Activated CD4-positive, CD25-positive, alpha-beta regulatory T cell treated with anti-CD3 and anti-CD28 coated beads, Interleukin-2, amount 50 U/mL, for 72 hours (primary cell): ENCODE measurements around the gene ICAM2.
A peak's percentile ranks its signal among the peaks of the same experiment; 100 is the strongest.

Experiments used
- DNase-seq: peaks from one replicate; pipeline ENCODE4 v3.0.0; 2021

Gene ICAM2

DNA sequence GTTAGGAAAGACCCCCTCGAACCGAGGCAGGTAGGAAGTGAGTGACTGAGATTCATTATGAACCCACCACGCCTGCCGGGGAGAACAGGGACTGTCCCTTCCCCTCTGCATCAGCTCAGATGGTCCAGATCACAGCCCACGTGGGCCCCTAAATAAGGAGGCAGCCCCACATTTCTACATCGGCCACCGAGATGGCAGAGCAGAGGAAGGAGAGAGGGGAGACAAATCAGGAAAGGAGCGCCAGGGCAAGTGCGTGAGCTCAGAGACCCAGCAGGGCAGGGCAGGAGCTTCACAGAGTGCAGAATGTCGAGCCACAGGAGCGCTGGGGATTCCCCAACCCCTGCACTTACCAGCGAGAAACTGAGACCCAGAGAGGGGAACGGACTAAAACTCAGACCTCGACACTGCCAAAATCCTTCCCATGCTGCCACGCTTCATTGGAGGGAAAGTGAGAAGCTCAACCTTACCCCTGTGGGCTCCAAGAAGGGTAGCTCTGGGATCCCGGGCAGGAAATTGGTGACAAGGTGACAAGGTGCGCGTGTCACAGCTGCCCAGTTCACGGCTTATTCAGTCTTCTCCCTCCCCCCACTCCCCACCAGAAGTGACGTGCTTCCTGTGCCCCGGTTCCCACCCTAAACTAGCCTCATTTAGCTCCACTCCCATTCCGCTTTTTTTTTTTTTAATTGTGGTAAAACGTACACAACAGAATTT, at the start of gene ICAM2:
ICAM2 (minus strand) TSS at position 578 of the 711 bp plus-strand sequence. CDS start 13,942 bp downstream, outside the sequence.
- DNase-seq = peak; percentile 74

DNA sequence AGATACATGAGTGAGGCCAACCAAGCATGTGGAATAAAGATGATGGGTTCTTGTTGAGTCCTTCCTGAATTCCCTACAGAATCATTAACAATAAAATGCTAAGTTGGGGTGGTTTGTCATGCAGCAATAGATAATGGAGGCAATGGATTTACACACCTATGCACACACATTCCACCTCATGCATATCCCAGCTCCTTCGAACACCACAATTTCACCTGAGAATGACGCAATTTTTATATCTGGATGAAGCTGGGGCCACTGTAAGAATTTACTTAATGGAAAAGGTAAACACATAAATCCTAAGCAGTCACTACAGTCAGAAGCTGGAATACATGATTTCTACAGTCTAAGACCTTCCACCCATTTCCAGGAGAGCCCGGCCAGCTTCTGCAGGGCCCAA, 49.8 kb upstream of the ICAM2 start:
- no peak for DNase-seq

DNA sequence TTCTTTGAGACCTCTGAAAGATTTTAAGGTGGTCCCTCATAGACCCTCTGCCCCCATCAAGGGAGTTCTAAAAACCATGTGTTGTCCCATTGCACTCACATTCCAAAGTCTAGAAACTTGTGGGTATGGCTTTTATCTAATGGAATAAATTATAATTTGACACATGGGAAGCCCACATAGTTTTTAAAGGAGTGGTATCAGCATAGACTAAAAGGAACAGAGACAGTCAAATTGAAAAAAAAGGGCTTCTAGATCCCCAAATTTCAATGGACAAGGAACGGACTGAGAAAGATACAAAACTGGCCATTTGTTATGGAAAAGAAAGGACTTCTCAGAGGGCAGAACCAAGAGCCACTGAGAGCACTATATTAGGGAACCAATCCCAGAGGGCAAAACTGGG, 48.7 kb upstream of the ICAM2 start:
- DNase-seq = no peak

DNA sequence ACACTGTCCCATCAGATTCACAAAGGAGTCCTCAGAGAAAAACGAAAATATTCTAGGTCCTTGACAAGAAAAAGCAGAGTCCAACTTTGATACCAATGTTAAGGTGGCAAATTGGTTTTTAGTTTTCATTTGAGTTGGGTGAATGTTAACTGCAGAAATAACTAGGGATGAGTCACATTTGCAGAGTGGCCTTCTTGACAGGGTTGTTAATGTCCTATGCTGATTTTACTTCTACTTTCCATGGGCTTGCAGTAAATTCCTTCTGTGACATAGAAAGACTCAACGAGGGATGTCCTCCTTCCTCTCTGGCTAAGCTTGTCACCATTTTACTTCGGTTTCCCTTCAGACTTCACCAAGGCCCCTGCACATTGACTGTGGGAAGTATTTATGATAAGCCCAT, 47.2 kb upstream of the ICAM2 start:
- no peak for DNase-seq

DNA sequence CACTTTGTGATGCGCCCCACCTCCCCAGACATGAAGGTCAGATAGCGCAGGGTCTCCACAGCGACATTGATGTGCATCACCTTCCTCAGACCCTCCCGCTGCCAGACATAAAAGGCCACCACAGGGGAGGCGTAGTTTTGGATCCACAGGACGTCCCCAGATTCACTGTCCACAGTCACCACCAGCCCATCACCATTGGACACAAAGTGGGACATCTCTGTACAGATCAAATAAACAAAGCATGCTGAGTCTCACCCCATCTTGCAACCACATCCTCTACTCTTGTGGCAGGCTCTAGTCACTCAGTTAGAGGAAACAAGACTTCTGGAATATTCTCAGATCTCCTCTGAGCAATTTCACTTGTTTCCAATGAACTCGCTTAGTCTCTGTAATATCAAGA, 46.3 kb upstream of the ICAM2 start:
- DNase-seq = no peak

DNA sequence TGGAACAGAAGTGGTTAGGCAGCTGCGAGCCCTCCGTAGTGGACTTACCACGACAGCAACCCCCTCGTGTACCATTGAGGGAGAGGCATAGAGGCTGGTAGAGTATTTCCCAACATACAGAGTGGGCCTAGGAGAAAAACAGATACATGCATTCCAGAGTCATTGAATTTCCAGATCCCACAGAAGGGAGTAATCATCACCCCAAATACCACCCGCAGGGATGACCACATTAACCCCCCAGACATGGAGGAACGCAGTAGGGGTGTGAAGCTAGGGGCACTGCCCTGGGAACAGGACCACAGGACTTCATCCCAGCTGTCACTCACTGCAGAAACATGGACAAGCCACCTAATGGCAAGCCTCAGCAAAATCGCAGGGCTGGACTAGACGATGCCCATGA, 44.7 kb upstream of the ICAM2 start:
- no peak for DNase-seq

DNA sequence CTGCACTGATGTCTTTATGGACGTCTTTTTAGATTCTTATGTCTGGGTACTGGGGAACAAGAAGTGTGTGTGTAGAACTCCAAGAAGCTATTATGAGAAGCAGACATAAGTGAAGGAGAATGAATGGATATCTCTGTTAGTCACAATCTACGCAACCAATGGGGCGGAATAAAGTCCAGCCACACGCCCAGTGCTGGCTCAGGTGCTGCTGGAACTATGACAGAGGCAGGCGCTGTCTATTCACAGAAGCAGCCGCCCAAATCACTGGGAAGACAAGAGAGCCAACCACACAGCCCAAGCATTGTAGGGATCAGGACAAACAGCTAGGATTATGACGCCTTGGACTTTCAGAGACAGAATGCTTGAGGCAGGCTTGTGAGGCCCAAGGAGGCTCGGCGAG, 43.9 kb upstream of the ICAM2 start:
- DNase-seq = no peak

DNA sequence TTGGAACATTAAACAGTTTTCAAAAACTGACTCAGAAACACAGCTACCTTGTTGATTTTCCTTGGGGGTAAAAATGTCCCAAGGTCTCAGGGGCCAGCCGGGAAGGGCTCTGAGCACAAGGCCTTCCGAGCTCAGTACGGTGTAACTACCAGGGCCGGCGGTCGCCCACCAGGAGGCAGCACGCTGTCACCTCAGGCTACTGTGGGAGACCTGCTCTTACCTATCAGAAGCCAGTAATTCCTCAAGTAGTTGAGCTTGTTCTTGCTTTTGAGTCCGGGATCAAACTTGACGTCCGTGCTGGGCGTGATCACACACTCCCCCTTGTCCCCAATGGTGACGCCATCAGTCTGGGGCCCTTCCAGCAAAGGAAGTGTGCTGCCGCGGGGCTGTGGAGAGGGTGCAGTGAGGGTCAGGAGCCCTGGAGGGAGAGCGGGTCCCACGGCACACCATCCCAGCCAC, 43.4 kb upstream of the ICAM2 start:
- DNase-seq = no peak

DNA sequence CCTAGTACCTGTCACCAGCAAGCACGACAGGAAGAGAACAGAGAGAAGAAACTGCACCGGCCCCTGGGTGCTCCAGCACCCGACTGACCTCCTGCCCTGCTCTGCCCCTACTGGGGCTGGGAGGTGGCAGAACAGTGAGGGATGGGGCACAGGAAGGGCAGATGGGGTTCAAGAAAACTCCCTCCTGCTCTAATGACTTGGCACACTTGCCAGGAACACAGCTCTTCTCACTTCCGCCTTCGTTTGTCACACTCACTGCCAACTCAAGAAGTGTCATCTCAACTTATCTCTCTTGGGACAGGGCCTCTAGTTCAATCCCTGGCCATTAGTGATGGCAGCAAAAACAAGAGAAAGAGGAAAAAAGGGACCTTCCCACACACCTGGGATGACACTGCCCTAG, 42.7 kb upstream of the ICAM2 start:
- no peak for DNase-seq

DNA sequence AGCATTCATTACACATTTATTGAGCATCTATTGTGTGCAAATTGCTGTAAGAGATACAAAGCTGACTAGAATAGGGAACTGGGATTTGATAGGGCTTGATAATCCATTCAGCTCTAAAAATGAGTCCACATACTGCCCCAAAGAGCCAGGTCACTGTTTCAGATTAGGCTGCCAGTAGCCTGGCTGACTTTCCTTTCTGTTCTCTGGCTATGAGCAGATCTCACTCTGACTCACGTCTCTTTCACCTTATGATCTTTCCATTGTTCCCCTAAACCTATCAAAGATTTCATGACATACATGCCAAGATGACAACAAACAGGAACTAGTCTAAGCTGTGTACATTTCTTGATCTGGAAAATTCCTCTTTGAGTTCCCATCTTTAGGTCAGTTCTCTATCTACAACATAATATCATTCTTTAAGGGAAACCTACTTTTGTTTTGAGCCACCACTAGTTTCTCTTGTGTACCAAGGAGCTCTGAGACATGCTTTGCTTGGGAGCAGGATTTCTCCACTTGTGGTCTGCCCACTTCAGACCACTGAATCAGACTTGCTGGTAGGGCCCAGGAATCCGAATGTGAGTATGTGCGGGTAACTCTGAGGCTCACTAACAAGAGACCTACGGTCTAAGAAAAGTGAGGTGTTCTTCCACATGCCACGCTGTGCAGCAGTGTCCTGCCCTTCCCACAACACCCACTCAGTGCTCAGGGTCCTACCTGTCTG, 40.9 kb upstream of the ICAM2 start:
- no peak for DNase-seq

DNA sequence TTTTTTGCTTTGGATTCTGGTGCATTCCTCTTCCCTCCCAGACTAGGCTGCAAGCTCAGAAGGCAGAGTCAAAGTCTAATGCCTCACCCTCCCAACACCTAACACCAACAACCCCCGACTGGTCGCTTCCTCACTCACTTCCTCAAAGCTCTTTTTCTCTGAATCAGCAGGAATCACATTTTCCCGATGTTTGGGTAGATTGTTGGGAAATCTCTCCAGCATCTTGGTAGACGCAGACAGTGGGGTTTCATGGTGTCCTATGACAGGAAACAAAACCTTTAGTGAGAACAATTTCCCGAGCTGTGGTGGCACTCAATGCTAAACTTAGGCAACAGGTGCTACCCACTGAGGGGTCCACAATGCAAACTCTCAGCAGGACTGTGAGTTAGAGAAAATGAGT, 39.9 kb upstream of the ICAM2 start:
- no peak for DNase-seq

DNA sequence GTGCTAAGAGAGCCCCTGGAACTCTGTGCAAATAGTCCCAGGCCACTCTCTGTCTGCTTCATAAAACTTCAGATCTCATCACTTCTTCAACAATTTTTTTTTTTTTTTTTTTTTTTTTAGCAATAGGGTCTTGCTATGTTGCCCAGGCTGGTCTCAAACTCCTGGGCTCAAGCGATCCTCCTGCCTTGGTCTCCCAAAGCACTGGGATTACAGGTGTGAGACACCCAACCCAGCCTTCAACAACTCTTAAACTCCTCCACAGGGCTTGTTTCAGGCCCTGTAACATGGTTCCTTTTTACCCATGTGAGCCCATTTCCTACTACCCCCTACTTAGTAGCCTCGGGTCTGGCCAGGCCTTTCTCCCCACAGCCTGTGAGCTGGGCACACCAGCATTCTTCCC, 39.3 kb upstream of the ICAM2 start:
- no peak for DNase-seq

DNA sequence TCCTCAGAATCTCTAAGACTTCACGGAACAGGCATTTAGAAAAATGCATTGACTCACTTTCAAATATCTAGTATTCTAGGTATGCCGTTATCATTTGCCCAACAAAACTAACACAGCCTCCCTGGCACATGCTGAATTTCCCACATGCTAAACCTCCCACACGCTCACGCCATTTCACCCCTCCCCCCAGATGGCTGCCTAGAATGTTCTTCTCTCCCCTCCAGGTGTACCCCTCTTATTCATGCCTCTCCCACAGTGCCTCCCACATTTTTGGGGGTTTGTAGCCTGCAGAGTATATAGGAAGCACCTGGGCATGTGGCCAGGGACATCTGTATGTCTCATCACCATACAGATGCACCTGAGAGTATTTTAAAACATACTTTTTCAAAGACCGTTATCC, 38.2 kb upstream of the ICAM2 start:
- DNase-seq = no peak

DNA sequence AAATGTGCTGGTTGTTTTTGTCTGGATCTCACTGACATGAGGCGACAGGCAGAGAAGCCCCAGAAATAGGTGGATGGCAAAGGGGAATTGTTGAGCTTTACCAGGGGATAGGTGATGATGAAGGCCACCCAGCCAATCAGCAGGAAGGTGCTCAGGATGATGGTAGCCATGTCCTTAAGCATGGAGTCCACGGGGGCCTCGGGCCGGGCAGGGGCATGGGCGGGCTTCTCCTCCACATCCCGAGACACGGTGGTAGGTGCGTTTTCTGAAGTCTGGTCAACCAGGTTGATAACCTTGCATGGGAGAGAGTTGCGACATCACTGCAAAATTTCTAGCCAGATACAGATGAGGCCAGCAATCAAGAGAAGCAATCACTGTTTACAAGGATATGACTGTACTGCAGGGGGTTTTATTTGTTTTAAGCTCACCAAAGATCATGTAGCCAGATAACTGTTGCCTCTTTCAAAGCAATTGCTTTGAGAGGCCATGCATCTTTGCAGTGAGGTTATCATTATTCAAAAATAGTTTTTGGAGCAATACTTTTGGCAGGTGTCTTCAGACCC, 37.3 kb upstream of the ICAM2 start:
- no peak for DNase-seq

DNA sequence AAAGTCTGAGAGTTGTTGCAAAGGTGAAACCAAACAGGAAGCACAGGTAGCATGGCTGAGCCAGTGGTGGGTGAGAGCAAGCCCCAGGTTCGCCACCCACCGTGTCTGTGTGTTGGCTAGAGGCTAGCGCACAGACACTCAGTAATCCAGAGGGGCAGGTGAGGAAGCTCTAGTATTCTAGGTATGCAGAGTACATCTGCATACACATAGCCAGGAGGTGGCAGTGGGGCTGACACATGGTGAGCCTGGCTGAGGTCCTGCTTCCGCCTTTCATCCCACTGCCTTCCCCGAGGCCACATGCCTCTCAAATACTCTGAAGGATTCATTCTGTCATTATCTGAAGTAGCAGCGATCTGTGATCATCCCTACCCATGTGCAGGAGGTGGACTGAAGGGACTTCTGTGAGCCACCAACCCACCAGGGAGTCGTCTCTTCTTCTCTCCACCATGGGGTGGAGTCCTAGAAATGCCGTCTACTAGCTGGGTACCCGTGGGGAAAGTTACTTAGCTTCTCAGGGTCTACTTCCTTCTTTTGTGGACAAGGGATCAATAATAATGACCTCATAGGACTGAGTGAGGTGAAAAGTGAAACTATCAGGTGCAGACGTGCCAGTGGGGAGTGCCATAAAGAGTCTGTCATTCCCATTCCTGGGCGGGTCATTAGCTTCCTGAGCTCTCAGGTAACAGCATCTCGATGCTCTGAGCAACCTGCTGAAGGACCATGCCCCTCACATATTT, 36.0 kb upstream of the ICAM2 start:
- no peak for DNase-seq

DNA sequence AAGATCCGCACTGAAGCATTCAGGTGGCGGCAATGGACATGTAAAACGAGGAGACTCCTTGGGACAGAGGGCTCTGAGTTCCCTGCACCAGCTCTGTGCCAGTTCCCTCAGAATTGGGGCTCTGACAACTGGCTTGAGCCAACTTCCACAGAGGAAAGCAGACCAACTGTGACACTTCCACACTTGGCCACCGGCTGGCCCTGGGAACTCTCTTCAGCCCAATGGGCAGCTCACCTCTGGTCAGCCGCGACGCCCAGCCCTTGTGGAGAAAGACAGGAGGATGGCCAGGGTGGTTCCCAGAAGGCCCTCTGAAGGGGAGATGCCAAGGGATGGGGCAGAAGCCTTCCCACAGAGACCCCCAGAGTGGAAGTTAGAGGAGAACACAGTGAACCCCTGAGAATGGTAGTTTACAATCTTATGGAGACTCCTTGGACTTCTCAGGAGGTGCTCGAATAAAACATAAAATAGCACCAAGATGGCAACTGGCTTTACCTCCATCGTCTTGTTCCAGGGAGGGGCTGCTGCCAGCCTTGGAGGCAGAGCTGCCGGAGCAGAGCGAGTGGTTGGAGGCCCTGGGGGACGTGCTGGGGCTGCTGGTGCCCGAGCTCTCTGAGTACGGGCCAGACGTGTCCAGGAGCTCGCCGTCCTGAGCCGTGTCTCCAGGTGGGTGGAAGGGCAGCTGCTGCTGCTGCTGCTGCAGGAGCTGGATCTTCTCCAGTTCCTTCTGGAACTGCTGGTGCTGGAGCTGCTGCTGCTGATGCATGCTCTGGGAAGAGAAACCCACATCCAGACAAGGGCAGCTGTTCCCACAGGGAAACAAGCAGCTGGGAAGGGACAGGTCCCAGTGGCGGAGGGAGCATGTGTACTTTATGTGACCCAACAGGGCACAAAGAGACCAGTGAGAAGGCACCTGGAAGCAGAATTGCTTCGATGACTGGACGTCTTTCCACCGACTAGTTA, 35.0 kb upstream of the ICAM2 start:
- DNase-seq = no peak

DNA sequence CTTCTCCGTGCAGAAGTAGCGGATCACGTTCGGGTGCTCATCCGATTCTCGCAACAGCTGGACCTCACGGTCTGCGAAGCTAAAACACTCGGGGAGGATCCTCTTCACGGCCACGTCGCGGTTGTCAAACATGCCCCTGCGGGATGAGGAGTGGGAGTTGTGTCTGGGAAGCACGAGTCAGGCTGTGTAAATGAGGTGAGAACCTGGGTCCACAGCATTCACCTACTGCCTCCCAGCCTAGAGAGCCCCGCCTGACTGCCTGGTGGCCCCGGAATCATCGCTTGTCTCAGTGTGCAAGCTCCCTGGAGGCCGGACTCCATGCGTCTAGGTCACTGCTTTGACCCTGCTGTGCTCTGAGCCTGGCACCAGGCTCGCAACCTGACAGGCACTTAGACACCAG, 33.9 kb upstream of the ICAM2 start:
- no peak for DNase-seq

DNA sequence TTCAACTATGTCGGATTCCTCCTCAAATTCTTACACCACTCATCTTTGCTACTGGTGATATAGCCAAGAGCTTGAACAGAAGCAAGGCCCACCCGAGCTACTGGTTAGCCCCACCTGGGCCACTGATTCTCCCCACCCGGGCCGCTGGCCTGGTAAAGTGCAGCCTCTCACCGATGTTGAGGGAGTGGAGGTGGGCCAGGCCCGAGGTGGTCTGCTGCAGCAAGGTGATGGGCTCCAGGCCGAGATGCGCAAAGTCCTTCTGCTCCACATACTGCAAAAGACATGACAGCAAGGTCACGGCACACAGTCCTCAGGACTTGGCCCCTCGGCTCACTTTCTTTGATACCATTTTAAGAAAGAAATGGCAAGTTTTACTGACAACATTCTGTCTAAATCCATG, 32.7 kb upstream of the ICAM2 start:
- DNase-seq = no peak

DNA sequence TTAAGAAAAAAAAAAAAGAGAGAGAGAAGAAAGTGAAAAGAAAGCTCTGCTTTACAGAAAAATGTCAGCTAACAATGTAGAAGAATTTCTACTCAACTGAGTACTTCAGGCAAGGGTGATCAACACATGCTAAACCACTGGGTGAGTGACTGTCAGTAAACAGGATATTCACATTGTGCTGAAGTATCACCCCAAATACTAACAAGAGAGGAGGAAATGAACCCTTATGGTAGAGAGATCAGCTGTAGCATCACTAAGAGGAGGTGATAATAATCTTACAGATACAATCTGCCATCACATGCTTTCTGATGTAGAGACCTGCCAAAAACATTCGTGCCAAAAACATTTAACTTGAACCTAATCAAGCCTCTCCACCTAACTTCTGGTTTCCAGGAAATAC, 30.7 kb upstream of the ICAM2 start:
- DNase-seq = no peak

DNA sequence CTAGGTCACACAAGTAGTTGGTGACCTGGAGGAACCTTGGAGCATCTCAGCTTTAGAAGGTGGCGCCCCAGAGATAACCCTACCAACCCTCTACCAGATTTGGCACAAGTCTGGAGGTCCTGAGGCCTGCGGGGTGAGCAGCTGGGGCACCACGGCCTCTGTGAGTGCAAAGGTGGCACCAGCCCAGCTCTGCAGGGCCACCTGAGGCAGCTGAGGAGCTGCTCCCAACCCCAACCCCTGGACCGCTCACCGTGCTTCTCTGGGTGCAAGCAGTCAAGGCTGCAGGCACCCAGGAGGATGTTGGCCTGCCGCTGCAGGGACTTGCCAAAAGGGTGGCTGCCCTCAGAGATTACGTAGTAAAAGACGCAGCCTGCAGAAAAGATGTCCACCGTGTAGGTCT, 28.4 kb upstream of the ICAM2 start:
- DNase-seq = no peak

DNA sequence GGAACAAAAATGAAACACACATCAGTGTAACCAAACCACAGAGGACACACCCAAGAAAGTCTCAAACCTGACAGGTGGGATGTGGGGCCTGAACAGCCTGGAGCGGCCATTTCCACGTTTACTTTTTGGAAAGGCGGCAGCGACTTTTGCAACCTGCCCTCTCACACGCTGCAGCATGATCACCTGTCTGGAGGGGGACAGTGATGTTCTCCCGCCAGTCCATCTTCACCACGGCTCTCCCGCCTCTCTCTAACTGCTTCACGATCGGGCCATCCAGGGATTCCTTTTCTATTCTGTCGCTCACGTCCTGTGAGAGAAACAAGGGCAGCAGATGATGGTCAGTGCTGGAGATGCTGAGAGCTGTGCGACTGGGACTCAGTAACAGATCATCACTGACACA, 24.7 kb upstream of the ICAM2 start:
- no peak for DNase-seq

DNA sequence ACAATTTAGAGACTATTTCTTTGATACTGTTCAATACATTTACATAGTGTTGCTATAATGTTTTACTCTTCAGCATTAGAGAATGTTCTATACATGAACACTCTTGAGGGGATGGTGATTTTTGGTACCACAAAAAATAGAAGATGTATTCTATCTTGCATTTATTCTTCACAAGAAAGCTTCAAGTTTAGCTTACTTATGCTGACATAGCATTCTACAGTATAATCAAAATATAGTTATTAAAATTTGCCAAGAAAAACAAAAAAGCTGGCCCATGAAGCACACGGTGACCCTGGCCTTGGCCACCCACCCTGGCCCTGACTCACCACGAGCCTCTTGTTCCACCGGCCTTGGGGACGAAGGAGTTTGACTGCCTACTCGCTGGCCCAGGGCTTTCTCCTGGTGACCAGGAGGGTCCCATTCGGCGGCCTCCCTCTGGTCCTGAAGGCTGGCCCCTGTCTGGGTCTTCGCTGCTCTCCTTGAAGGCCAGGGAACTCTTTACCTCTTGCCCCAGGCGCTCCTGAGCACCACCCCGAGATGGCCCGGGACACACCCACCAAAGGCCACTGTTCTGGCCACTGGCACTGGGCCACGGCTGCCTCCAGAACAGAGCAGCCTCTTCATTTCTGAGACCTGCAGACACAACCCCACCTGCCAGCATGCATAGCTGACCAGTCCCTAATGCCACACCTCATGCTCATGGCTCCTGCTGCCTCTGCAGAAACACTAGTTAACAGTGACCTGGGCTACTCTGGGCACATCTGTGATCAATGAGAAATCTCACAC, 22.5 kb upstream of the ICAM2 start:
- DNase-seq = no peak
